HG03108 (cell line): Measurements from ENCODE around the gene WDR90.
"Not testable (repeated sequence)": the region's sequence is repeated elsewhere in the genome, so short reads cannot be mapped to it uniquely, and the experiment has no call there.

Source experiments
- ATAC-seq: cut with Tn5 transposase; IDR thresholded peaks from one replicate; pipeline ENCODE4 v1.9.1; 2021; ENCODE audit warnings: moderate library complexity; ENCODE audit not compliant: unreplicated experiment

The WDR90 gene

DNA sequence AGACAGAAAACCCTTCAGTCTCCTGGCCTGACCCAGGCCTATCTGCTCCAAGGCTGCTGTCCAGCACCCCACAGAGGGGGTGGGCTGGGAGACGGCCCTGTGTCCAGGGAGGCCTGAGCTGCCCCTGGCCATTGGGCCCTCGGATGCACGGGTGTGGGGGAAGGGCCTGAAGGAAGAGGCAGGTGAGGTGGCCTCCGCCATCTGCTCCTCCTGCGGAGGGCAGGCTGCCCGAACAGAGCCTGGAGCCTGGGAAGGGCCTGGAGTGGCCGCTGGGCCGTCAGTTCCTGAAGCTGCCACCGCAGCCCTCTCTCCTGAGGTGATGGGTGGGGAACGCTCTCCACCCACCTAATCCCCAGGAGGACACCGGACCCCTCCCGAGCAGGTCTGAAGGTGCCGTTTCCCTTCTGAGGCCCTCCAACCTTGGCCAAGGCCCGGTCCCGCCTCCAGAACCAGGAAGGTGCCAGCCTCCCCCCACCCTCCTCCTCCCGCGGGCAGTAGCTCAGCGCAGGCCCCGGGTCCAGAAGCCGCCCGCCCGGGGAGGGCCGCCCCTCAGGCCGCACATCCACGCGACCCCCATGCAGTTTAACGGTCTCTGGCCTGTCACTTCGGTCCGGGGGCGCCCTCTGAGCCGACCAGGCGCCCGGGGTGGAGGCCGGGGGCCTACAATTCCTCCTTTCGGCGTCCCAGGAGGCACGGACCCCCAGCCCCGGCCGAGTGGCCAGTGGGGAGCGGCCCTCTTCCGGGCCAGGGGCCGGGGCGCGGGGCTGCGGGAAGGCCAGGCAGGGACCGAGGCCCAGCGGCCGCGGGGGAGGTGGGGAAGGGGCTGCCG, 55.6 kb downstream of the WDR90 start:
- ATAC-seq = no peak

DNA sequence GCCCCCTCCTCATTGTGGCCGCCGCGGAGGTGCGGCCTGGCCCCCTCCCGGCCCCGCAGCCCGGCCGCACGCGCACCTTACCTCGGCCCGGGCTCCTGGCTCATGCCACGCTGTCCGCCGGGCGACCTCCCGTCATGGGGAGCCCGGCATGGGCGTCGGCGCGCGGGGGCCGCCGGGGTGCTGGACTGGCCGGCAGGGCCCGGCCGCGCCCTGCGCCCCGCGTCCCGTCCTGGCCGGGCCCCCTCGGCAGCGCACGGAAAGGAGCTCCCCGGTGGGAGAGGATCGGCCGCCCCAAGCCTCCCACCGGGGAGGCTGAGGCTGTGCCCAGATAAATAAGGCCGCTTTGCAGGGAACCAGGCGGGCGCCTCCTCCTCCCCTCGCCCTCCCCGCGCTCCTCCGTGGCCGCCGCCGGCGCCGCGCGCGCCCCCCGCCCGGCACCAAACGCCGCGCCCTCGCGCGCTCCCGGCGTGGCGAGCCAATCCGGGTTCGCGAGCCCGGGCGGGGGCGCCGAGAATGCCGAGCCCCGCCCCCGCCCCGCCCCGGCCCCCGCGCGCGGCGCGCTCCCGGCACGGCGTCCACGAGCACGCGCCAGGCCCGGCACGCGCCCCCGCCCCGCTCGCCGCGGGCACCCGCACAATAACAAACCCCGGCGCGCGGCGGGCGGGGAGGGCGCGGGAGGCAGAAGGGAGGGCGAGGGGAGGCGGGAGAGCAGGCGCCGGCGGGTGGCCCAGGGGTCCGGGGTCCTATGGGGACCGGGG, 56.4 kb downstream of the WDR90 start, which contains the start of gene FBXL16:
Gene FBXL16, minus strand, starts transcription at position 371 of the 758 bp plus-strand sequence. CDS start 8,396 bp downstream, outside the sequence.
- ATAC-seq = no peak

DNA sequence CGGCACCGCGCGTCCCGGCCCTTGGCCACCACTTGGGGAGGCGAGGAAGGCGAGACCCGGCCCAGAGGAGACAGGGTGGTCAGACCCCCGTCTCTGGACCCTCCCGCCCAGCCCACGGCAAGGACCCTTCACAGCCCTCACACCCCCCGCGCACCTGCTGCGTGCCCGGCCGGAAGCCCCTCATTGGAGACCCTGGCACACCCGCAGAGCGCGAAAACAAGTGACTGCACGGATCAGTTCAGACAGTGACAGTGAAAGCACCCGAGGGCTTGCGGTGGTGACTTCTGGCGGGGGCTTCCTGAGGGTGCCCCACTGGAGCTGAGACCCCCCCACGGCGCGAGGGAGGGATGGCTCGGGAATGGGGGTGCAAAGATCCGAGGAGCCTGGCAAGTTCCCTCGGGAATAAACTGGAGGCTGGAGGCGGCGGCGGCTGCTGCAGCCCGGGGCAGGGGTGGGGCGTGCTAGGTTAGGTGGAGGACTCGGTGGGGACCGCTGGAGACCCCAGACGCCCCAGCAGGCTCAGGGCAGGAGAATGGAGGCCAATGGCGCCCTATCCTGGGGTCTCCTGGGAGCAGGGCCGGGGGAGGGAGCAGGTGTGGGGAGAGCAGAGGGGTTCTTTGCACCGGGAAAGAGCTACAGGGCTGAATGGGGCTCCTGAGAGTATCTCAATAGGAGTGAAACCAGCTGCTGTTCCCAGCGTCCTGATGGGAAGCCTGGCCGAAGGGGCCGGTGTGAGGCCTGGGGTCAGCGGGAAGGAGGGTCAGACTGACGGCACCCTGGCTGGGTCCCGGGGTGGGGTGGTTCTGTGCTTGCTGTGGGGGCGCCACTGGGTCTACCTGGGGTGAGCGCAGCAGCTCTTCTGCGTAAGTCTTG, 57.3 kb downstream of the WDR90 start:
- ATAC-seq = no peak

DNA sequence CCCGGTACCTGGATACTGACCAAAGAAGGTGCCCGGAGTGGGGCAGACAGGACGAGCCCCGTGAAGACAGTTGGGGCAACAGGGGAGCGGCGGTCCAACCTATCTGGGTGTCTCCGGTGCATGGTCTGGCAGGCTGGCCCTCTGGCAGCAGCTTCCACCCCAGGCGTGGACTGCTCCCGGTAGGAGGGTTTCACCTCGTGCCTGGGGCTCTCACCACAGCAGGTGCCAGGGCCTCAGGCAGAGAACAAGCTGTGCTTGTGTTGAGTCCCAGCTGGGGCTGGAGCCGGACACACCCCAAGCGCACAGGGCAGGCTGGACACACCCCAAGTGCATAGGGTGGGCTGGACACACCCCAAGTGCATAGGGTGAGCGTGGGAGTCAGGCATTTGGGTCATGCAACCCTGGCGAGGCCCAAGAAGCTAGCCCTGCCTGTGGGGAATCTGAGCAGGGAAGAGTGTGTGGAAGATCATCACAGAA, 57.9 kb downstream of the WDR90 start:
- ATAC-seq = no peak

DNA sequence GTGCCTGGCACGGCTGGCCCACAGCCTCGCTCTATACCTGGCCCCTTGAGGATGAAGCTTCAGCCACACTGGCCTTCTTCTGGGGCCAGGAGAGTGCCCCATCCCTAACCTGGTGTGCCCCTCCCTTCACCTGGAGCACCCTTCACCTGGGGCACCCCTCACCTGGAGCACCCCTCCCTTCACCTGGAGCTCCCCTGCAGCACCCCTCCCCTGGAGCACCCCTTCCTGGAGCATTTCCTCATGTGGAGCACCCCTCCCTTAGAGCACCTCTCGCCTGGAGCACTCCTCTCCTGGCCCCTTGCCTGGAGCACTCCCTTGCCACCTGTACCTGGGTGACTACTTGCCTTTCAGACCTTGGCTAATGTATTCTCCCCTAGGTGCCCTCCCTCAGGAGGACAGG, 58.9 kb downstream of the WDR90 start:
- no peak for ATAC-seq

DNA sequence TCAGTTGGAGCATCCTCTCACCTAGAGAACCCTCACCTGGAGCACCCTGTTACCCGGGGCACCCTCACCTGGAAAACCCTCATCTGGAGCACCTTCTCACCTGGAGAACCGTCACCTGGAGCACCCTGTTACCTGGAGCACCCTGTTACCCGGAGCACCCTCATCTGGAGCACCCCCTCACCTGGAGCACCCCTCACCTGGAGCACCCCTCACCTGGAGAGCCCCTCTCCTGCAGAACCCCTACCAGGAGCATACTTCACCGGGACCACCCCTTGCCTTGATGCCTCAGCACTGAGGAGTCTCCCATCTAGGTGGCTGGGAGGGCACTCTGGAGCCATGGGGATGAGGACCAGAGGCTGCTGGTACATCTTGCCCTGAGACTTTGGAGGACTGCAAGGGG, 59.8 kb downstream of the WDR90 start:
- no peak for ATAC-seq

DNA sequence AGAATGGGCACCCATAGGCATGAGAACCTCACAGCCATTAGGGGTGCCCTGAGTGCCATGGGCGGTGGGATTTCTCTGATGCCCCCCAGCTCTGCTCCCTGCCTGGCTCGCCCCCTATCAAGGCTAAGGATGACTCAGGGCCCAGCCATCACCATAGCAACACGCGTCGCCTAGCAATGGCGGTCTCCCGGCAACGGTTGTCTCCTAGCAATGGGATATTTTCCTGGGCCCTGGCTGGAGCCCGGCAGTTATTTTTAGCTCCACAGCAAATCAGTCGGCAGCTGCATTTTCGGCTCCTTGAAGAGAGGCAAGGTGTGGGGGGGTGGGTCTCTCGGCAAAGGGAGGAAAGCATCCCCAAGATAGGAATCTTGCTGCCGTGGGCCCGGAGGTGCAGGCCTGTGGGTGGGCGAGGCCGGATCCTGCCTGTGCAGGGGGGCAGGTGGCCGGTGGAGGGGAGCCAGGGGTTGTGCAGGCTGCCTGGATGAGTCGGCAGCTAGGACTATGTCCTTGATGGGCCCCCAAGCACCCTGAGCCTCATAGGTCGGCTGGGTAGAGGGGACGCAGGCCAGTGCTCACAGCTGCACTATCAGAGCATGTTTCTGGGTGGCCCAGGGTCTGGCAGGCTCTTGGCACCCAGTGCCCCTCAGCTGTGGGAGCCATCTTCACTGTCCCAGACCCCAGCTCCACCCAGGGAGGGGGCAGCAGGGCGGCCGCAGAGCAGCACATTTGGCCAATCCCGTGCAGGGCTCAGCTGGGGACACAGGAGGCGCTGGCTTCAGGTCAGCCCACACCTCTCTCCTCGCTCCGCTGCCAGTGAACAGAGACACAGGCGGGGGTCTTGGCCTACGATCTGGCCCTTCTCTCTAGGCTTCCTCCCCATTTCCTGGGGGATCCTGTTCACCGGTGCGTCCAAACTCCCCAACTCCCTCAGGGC, 60.7 kb downstream of the WDR90 start:
- ATAC-seq = no peak

DNA sequence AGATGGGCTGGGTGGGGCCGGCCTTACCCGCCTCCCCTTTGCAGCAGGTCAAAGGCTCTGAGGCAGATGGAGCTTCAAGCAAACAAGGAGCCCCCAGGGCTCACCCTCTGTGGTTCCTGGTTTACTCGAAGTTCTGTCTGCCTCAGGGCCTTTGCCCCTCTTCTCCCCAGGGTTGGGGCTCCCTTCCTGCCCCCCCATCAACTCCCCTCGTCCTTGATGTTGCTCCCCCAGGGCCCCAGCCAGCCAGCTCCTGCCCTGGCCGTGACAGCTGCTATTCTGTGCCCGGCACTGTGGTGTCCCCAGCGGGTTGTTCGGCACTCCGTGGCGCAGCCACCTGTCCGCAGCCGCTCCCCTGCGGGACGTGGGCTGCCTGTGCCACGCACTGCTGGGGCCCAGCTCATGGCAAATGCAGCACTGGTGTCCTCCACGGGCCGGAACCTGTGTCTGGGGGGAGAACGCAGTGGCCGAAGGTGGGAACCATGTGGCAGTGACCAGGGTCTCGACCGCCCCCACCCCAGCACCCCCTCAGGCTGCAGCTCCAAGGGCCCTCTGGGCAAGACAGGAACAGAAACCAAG, 61.4 kb downstream of the WDR90 start:
- no peak for ATAC-seq

DNA sequence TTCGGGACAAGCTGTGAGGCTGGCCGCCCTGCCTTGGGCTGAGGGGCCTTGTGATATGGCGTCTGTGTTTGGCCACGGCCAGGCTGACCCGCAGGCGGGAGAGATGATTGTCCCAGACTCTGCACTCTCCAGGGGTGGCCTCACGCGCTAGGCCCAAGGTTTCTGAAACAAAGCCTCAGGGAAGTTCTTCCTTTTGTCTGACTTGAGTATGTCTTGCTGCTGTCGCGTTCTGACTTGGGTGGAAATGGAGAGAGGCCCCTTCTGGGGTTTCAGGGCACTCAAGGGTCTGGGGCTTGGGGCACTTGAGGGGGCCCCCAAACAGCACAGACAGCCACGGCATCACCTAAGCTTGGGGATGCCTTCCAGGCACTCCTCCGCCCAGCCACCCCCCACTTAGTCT, 61.9 kb downstream of the WDR90 start:
- ATAC-seq = no peak

DNA sequence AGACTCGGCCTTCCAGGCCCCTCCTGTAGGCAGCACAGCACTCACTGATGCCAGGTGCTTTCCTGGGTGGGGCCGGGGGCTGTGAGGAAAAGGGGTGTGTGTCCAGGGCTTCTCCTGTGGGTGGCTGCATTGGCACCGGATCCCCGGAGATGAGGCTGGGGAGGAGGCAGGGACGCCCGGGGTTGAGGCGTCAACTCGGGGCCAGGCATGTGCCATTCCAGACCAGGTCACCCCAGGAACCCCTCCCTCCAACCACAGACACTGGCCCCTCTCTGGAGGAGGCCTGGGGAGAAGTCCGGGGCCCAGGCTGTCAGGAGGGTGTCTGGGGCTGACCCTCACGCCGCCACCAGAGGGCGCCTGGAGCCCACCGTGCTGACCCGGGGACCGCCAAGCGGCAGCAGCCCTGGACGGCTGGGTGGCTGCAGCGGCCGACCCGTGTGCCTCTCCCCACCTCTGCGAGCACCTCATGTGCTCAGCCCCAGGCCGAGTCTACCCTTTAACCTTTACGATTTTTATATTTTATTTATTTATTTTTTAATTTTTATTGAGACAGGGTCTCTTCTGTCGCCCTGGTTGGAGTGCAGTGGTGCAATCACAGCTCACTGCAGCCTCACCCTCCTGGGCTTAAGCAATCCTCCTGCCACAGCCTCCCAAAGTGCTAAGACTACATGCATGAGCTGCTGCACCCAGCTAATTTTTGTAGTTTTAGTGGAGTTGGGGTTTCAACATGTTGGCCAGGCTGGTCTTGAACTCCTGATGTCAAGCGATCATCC, 62.6 kb downstream of the WDR90 start:
- ATAC-seq = no peak

DNA sequence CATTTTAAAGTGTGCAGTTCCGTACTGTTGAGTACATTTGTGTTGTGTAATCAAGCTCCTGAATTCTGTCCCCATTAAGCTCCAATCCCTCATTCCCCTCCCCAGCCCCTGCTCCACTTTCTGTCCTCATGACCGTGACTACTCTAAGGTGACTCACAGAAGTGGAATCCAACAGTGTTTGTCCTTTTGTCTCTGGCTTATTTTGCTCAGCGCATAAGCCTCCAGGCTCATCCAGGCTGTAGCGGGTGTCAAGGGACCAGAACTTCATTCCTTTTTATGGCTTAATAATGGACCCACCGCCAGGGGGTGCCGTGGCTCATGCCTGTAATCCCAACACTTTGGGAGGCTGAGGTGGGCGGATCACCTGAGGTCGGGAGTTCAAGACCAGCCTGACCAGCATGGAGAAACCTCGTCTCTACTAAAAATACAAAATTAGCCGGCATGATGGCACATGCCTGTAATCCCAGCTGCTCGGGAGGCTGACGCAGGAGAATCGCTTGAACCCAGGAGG, 63.6 kb downstream of the WDR90 start:
- ATAC-seq = not testable (repeated sequence)

DNA sequence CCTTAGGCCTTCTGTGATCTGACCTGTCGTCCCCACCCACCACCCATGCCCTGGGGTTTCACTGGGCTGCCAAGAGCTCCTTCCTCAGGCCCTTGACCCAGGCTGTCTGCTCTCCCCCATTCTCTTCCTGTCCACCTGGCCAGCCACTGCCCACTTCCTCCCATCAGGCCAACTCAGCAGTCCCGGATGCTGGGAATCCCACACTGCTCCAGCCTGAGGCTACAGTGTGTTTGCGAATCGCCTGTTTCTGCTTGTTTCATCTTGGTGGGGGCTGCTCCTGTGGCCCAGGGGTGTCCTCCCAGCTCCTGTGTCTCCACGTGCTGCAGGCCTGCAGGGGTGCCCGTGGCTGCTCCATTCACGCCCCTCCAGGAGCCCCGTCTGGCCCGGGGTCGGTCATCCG, 64.9 kb downstream of the WDR90 start:
- ATAC-seq = no peak

DNA sequence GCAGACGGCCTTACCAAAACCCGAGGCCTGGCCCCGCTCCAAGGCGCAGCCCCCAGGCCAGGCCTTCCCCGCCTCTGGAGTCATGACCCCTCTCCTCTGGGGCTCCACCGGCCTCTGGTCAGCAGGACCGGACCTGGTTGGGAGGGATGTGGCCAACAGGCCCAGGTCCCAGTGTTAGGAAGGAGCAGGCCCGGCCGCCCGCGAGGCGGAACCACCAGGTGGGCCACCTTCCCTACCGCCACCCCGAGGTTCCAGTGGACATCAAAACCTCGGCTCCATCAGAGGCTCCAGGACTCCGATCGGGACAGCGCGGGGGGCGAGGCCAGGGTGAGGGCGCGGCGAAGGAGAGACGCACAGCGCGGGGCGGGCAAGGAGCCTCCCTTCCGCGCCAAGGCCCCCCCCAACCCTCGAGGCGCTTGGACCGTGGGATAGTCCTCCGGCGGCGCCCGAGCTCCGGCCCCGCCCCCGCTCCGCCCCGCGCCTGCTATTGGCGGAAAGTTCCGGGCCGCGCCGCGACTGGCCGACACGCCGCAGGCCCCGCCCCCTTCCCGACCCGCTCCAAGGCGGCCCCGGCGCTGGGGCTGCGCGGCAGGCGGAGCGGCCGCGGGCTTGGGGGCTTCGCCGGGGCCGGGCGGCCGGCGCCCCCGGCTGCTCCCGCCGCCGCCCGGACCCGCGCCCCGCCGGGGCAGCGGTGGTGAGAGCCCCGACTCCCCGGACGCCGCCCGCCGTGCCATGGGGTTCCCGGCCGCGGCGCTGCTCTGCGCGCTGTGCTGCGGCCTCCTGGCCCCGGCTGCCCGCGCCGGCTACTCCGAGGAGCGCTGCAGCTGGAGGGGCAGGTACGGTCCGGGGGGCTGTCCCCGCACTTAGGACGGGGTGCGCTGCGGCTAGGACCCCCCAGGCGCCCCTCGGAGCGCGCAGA, 65.7 kb downstream of the WDR90 start, which contains the start of gene METRN:
Gene METRN, plus strand, starts transcription at position 561 of the 919 bp plus-strand sequence. Its CDS starts 172 bp downstream, at position 733.
- ATAC-seq = peak; percentile 74

DNA sequence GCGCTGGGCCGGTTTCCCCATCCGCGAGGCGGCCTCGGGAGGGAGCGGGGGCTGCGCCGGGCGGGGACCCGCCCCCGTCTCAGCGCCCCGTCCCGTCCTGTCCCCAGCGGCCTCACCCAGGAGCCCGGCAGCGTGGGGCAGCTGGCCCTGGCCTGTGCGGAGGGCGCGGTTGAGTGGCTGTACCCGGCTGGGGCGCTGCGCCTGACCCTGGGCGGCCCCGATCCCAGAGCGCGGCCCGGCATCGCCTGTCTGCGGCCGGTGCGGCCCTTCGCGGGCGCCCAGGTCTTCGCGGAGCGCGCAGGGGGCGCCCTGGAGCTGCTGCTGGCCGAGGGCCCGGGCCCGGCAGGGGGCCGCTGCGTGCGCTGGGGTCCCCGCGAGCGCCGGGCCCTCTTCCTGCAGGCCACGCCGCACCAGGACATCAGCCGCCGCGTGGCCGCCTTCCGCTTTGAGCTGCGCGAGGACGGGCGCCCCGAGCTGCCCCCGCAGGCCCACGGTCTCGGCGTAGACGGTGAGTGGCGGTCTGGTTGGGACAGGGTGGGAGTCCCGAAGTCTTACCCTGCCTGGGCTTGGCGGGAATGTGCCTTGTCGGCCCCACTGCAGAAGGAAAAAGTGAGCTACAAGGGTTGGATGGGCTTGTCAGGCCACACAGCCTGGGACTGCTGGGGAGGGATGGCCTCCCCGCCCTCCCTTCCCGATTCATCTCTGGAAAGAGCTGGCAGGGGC, 66.5 kb downstream of the WDR90 start:
- peak; percentile 8 for ATAC-seq

DNA sequence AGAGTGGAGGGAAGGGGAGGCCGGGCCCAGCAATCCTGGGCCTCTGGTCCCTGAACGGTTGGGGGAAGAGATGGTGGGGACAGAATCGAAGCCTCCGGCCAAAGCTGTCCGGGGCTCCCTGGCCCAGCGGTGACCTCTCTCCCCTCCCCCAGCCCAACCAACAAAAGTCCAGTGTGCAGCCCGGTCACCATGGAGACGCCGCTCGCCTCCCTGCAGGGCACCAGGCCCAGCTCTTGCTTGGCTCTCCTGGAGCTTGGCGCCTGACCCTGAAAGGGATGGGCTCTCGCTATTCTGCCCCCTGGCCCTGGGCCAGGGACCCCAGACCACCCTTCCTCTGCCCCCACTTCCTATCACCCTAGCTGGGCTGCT, 67.0 kb downstream of the WDR90 start:
- ATAC-seq = no peak

DNA sequence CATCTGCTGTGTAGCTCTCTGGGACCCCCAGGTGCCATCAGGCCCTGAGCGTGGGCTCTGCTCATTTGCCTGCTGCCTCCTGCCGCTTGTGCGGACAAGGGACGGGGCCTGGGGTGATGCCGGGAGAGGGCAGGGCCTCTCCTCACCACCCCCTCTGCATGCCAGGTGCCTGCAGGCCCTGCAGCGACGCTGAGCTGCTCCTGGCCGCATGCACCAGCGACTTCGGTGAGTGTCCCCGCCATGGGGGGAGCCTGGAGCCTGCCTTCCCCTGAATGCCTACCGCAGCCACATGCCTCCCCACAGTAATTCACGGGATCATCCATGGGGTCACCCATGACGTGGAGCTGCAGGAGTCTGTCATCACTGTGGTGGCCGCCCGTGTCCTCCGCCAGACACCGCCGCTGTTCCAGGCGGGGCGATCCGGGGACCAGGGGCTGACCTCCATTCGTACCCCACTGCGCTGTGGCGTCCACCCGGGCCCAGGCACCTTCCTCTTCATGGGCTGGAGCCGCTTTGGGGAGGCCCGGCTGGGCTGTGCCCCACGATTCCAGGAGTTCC, 67.7 kb downstream of the WDR90 start:
- ATAC-seq = no peak
